Nephron progenitor cell (in vitro differentiated cells): Measurements from ENCODE around the gene MBD3L2B.
"Not testable (repeated sequence)": the region's sequence is repeated elsewhere in the genome, so short reads cannot be mapped to it uniquely, and the experiment has no call there.

ENCODE experiments used
- DNase-seq: peaks from one replicate; pipeline ENCODE4 v3.0.0; 2021
- H3K27ac Mint-ChIP-seq: 2 replicates; pipeline ENCODE4 v1.8.0; 2021; ENCODE audit warnings: mild to moderate bottlenecking, moderate library complexity, mixed read lengths
- H3K27me3 Mint-ChIP-seq: 2 replicates; pipeline ENCODE4 v1.8.0; 2021; ENCODE audit warnings: mild to moderate bottlenecking, low read depth, mixed read lengths; ENCODE audit not compliant: poor library complexity
- H3K36me3 Mint-ChIP-seq: 2 replicates; pipeline ENCODE4 v1.8.0; 2021; ENCODE audit warnings: low read depth, mixed read lengths
- H3K4me1 Mint-ChIP-seq: 2 replicates; pipeline ENCODE4 v1.8.0; 2021; ENCODE audit warnings: mixed read lengths
- H3K4me3 Mint-ChIP-seq: 2 replicates; pipeline ENCODE4 v1.8.0; 2021; ENCODE audit warnings: mild to moderate bottlenecking, moderate library complexity, mixed read lengths
- H3K9me3 Mint-ChIP-seq: 2 replicates; pipeline ENCODE4 v1.8.0; 2021; ENCODE audit warnings: mild to moderate bottlenecking, moderate library complexity, mixed read lengths
- CTCF ChIP-seq: fragments of 200-600 bp; sonication (generic); IDR thresholded peaks from 2 replicates; pipeline ENCODE4 v1.5.0; 2021; ENCODE audit warnings: antibody characterized with exemption

MBD3L2B gene

GRCh38 chr19:7063764-7064418 lies 42.7 kb upstream of the MBD3L2B start:
- no peak overlapping the region for H3K27ac Mint-ChIP-seq
- DNase-seq, result no peak
- H3K27me3 Mint-ChIP-seq, result peaks cover 7% of the 10 kb centered on the region
- H3K4me1 Mint-ChIP-seq, result peaks cover 2% of the 10 kb centered on the region
- H3K9me3 Mint-ChIP-seq, result peaks cover 39% of the 10 kb centered on the region
- peaks cover 2% of the 10 kb centered on the region for H3K36me3 Mint-ChIP-seq
- TF ChIP-seq CTCF, result no peak
- H3K4me3 Mint-ChIP-seq, result no peak overlapping the region

GRCh38 chr19:7063339-7063738 lies 42.1 kb upstream of the MBD3L2B start:
- TF ChIP-seq CTCF, result no peak
- Mint-ChIP-seq H3K4me1 (no peaks in the 10 kb centered on the region), H3K27me3 (peaks cover 5% of the 10 kb centered on the region), H3K36me3 (no peaks in the 10 kb centered on the region), H3K9me3 (peaks cover 34% of the 10 kb centered on the region), H3K27ac (no peak overlapping the region), H3K4me3 (no peak overlapping the region)
- no peak for DNase-seq

- H3K9me3 Mint-ChIP-seq, result peaks cover 11% of the 10 kb centered on the region
- not testable (repeated sequence) for H3K27me3 Mint-ChIP-seq, H3K4me3 Mint-ChIP-seq, H3K36me3 Mint-ChIP-seq, H3K27ac Mint-ChIP-seq, H3K4me1 Mint-ChIP-seq, DNase-seq
Observed at GRCh38 chr19:7059977-7060376, 38.7 kb upstream of the MBD3L2B start.

DNA sequence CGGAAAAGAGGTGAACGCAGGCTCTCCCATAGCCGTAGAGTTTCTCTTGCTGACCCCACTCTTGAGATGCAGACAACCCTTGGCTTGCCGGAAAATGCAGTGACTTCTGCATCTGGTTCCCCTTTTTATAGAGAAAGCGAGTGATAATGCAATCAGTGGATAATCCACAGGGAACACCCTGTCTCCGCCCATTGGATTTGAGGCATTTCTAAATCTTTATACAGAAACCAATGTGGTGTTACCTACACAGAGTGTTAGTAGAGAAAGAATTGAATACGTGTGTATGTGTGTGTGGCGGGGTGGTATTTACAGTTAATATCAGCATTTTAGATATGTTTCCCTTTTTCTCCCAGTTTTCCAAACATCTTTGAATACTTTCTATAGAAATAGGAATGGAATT lies 37.3 kb upstream of the MBD3L2B start, which contains the start of gene MBD3L3:
Gene MBD3L3 (minus strand): TSS at position 101 of the 400 bp plus-strand sequence. CDS start 71 bp downstream, at position 30.
- H3K27me3 Mint-ChIP-seq, H3K4me3 Mint-ChIP-seq, DNase-seq, H3K4me1 Mint-ChIP-seq, H3K27ac Mint-ChIP-seq, H3K9me3 Mint-ChIP-seq, H3K36me3 Mint-ChIP-seq: not testable (repeated sequence)

DNA sequence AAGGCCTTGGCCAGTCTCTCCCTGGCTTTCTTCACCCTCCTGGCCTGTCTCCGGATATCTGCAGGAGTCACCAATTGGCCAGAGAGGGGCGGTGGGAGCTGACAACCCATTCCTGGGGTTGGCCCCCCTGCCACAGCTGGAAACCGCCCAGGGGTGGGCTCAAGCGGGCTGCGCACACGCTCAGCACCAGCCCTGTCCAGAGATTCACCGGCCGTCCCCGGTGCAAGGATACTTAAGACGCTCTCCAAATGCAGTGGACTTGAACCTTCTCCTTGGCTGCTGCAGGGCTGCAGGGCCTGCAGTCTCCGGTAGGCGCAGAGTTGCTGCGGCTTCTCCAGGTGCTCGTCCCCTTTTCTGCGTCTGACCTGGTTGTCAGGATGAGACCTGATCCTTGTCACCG lies 35.1 kb upstream of the MBD3L2B start:
- H3K9me3 Mint-ChIP-seq, H3K4me3 Mint-ChIP-seq, H3K36me3 Mint-ChIP-seq, H3K4me1 Mint-ChIP-seq, DNase-seq, H3K27ac Mint-ChIP-seq, H3K27me3 Mint-ChIP-seq: not testable (repeated sequence)

GRCh38 chr19:7055679-7056078 lies 34.4 kb upstream of the MBD3L2B start:
- not testable (repeated sequence) for DNase-seq, H3K27ac Mint-ChIP-seq, H3K36me3 Mint-ChIP-seq, H3K27me3 Mint-ChIP-seq, H3K4me3 Mint-ChIP-seq, H3K9me3 Mint-ChIP-seq, H3K4me1 Mint-ChIP-seq

GRCh38 chr19:7054635-7055368 lies 33.6 kb upstream of the MBD3L2B start:
- H3K27ac Mint-ChIP-seq, H3K9me3 Mint-ChIP-seq, H3K4me1 Mint-ChIP-seq, H3K4me3 Mint-ChIP-seq, H3K36me3 Mint-ChIP-seq, H3K27me3 Mint-ChIP-seq, DNase-seq: not testable (repeated sequence)

- H3K4me3 Mint-ChIP-seq, result not testable (repeated sequence)
Observed at GRCh38 chr19:7052896-7053295, 31.7 kb upstream of the MBD3L2B start.

GRCh38 chr19:7051421-7051820 lies 30.2 kb upstream of the MBD3L2B start:
- DNase-seq, H3K27ac Mint-ChIP-seq, H3K9me3 Mint-ChIP-seq, H3K27me3 Mint-ChIP-seq, H3K36me3 Mint-ChIP-seq, H3K4me3 Mint-ChIP-seq, H3K4me1 Mint-ChIP-seq: not testable (repeated sequence)

More at GRCh38 chr19:7052896-7053295, 31.7 kb upstream of the MBD3L2B start:
- DNase-seq, H3K4me1 Mint-ChIP-seq, H3K9me3 Mint-ChIP-seq, H3K27me3 Mint-ChIP-seq, H3K36me3 Mint-ChIP-seq, H3K27ac Mint-ChIP-seq: not testable (repeated sequence)

- H3K36me3 Mint-ChIP-seq, H3K9me3 Mint-ChIP-seq, H3K27me3 Mint-ChIP-seq, H3K27ac Mint-ChIP-seq, DNase-seq, H3K4me1 Mint-ChIP-seq, H3K4me3 Mint-ChIP-seq: not testable (repeated sequence)
Observed at GRCh38 chr19:7049021-7049420, 27.8 kb upstream of the MBD3L2B start, which contains the start of gene MBD3L2. TSS of gene MBD3L2 (plus strand) at chr19:7049321. CDS start at chr19:7049374, 53 bp downstream.

DNA sequence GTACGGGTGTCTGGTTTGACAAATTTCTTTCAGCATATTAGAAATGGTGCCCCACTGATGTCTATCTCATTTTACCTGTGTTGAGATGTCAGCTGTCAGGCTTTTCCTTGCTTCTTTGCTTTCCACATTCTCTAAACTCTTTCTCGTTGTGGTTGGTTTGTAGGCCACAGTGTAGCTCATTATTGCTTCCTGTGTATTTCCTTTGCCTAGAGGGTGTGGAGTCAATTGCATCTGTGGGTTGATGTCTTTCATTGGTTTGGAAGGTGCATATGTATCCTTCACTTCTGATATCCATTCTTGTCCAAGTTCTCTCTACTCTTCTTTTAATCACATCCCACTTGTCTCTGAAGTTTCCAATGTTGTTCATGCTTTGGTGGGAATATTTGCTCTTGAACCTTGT lies 20.3 kb upstream of the MBD3L2B start:
- not testable (repeated sequence) for H3K36me3 Mint-ChIP-seq, H3K4me3 Mint-ChIP-seq, H3K27ac Mint-ChIP-seq, H3K4me1 Mint-ChIP-seq, DNase-seq, H3K9me3 Mint-ChIP-seq, H3K27me3 Mint-ChIP-seq

- H3K4me1 Mint-ChIP-seq, H3K4me3 Mint-ChIP-seq, H3K27me3 Mint-ChIP-seq, H3K27ac Mint-ChIP-seq, H3K9me3 Mint-ChIP-seq, H3K36me3 Mint-ChIP-seq, DNase-seq: not testable (repeated sequence)
Observed at GRCh38 chr19:7040079-7040478, 18.8 kb upstream of the MBD3L2B start, which contains the start of gene MBD3L4. TSS of gene MBD3L4 (minus strand) at chr19:7040179. CDS start at chr19:7040144, 35 bp downstream.
